HepG2 (cell line): ENCODE results near the gene CAPN2. TPM values are rescaled to one million over a fixed set of nuclear protein-coding genes. Genes with fewer than 3 reads are reported as not detected.

Source experiments
- ARID4A ChIP-seq: sonication (generic); formaldehyde crosslinking; IDR thresholded peaks from 2 replicates; pipeline ENCODE4 v1.5.0; 2020; ENCODE audit warnings: mild to moderate bottlenecking, missing genetic modification reagents, borderline replicate concordance
- FOSL1 ChIP-seq: sonication (generic); formaldehyde crosslinking; IDR thresholded peaks from 2 replicates; pipeline ENCODE4 v1.9.0; 2021; ENCODE audit warnings: missing genetic modification reagents, borderline replicate concordance
- HMG20A ChIP-seq: IDR thresholded peaks from 2 replicates; pipeline ENCODE4 v1.6.1; 2016; ENCODE audit warnings: borderline replicate concordance
- HNRNPK ChIP-seq: fragments of 200-400 bp; formaldehyde crosslinking; IDR thresholded peaks from 2 replicates; pipeline ENCODE4 v1.6.1; 2018; ENCODE audit warnings: low read length, low read depth, moderate library complexity, mild to moderate bottlenecking; ENCODE audit not compliant: poor library complexity, severe bottlenecking
- JUNB ChIP-seq: sonication (generic); formaldehyde crosslinking; IDR thresholded peaks from 2 replicates; pipeline ENCODE4 v1.8.0; 2022; ENCODE audit warnings: missing genetic modification reagents, mild to moderate bottlenecking, borderline replicate concordance
- MXI1 ChIP-seq: IDR thresholded peaks from 3 replicates; pipeline ENCODE4 v1.6.1; 2012; ENCODE audit warnings: low read depth, low read length, inconsistent platforms, borderline replicate concordance
- NPAS2 ChIP-seq: sonication (generic); formaldehyde crosslinking; IDR thresholded peaks from 2 replicates; pipeline ENCODE4 v1.8.0; 2022; ENCODE audit warnings: mild to moderate bottlenecking, missing genetic modification reagents, borderline replicate concordance
- TBX2 ChIP-seq: sonication (generic); formaldehyde crosslinking; IDR thresholded peaks from 2 replicates; pipeline ENCODE4 v1.5.0; 2020; ENCODE audit warnings: missing genetic modification reagents, mild to moderate bottlenecking, borderline replicate concordance
- TFAP4 ChIP-seq: sonication (generic); IDR thresholded peaks from 2 replicates; pipeline ENCODE4 v1.6.1; 2016; ENCODE audit warnings: low read depth, borderline replicate concordance
- ZBTB26 ChIP-seq: IDR thresholded peaks from 2 replicates; pipeline ENCODE4 v1.6.1; 2016; ENCODE audit warnings: missing compliant biosample characterization, missing genetic modification reagents, borderline replicate concordance
- ZNF207 ChIP-seq: fragments of 450-650 bp; IDR thresholded peaks from 2 replicates; pipeline ENCODE4 v1.6.1; 2016; ENCODE audit warnings: antibody characterized with exemption, borderline replicate concordance
- ZNF263 ChIP-seq: sonication (generic); formaldehyde crosslinking; IDR thresholded peaks from 2 replicates; pipeline ENCODE4 v1.4.0; 2020; ENCODE audit warnings: missing genetic modification reagents
- ZNF350 ChIP-seq: sonication (generic); formaldehyde crosslinking; IDR thresholded peaks from 2 replicates; pipeline ENCODE4 v1.4.0; 2020; ENCODE audit warnings: mild to moderate bottlenecking, low read depth, missing genetic modification reagents, borderline replicate concordance
- ZNF646 ChIP-seq: sonication (generic); formaldehyde crosslinking; IDR thresholded peaks from 2 replicates; pipeline ENCODE4 v1.9.0; 2021; ENCODE audit warnings: mild to moderate bottlenecking, missing genetic modification reagents
- ZNF776 ChIP-seq: sonication (generic); formaldehyde crosslinking; IDR thresholded peaks from 2 replicates; pipeline ENCODE4 v1.4.0; 2020; ENCODE audit warnings: mild to moderate bottlenecking, missing genetic modification reagents
- polyA plus RNA-seq, 8 experiments: library from polyadenylated mRNA; depleted of rRNA in 3 of 8; stranded (reverse) in 7 of 8; unstranded in 1 of 8; fragments of >200 nt; fragmentation: Illumina TruSeq in 4 of 8; extraction: Trizol in 4 of 8; gene quantifications; 2 replicates each; pipeline versions ENCODE4 v1.2.1 to v1.2.3, GENCODE V29; 2011 to 2016; ENCODE audit warnings: low read depth in 4 of 8, missing spikeins in 1 of 8, mixed read lengths in 1 of 8; ENCODE audit not compliant: insufficient read depth in 1 of 8
- total RNA-seq, 5 experiments: library from RNA; depleted of rRNA; stranded (reverse); fragments of >200 nt; fragmentation: Illumina TruSeq; extraction: Trizol; gene quantifications; 2 replicates each; pipeline ENCODE4 v1.2.3, GENCODE V29; 2016; ENCODE audit warnings: low read depth in 1 of 5

Gene CAPN2
- total and polyA plus RNA-seq, 2 of the 13 experiments (the other 11 are each of a cell fraction or from before 2014, with no cell fraction given): 6.2 to 7.4 TPM

- peak; percentile 97 for TF ChIP-seq ZBTB26 (CRISPR knock-in tag)
- TF ChIP-seq ZNF350 (CRISPR knock-in tag): 0 out of 2 replicates have a peak, but pooled peaks have one; percentile 10
- 0 out of 2 replicates have a peak, but pooled peaks have one; percentile 50 for TF ChIP-seq JUNB (CRISPR knock-in tag)
- peak; percentile 71 for TF ChIP-seq FOSL1
- TF ChIP-seq HNRNPK: no peak
- no peak for TF ChIP-seq ZNF776
- no peak for TF ChIP-seq TBX2
- peak; percentile 30; the same call in 1 of the 2 replicates for TF ChIP-seq ZNF646 (CRISPR knock-in tag)
- no peak for TF ChIP-seq MXI1
- no peak for TF ChIP-seq NPAS2 (CRISPR knock-in tag)
- TF ChIP-seq TFAP4: peak; percentile 90
- peak; percentile 61 for TF ChIP-seq HMG20A (CRISPR knock-in tag)
- TF ChIP-seq ARID4A (CRISPR knock-in tag): 0 out of 2 replicates have a peak, but pooled peaks have one; percentile 20
- TF ChIP-seq ZNF263 (CRISPR knock-in tag): peak; percentile 28; the same call in 1 of the 2 replicates
- no peak for TF ChIP-seq ZNF207
These were observed 4.9 kb upstream of the CAPN2 start (continued) for GRCh38 chr1:223707256-223708000.
